ENCODE results near the gene SLC8A1. TPM values are rescaled to one million over a fixed set of nuclear protein-coding genes. Genes with fewer than 3 reads are reported as not detected.

SLC8A1 gene
- total and polyA plus RNA-seq, 12 donors, result 0.54 to 128 (median 18.5) TPM

- H3K9me3 ChIP-seq (replicated peaks in 1 of 3), result no peaks in the 10 kb centered on the region
- WGBS, 4 donors, result 84 to 95% (median 94%) methylated on average over 1 of the region's 1 CpG
- peaks cover 11 to 12% of the 10 kb centered on the region in 2 donors for H3K4me1 ChIP-seq (replicated peaks in 1 of 2)
- TF ChIP-seq CTCF (IDR thresholded peaks at IDR 0.05) (no peak), POLR2A (IDR thresholded peaks at IDR 0.05) (no peak)
- no peaks in the 10 kb centered on the region for H3K27me3 ChIP-seq
- H3K4me3 ChIP-seq, result no peak overlapping the region
- DNase-seq, result no peak
- no peak overlapping the region for H3K27ac ChIP-seq
- H3K36me3 ChIP-seq (replicated peaks in 1 of 2), result no peaks in the 10 kb centered on the region
- intact Hi-C loops (cut with DNase I), result no loop called here
Measured at GRCh38 chr2:40329739-40330030, 122.2 kb downstream of the SLC8A1 start.

GRCh38 chr2:40325116-40325515 is 126.8 kb downstream of the SLC8A1 start:
- intact Hi-C loops (cut with DNase I), result no loop called here
- H3K4me1 ChIP-seq (replicated peaks in 1 of 2), result no peaks in the 10 kb centered on the region
- no peak overlapping the region for H3K4me3 ChIP-seq
- H3K27ac ChIP-seq, result no peak overlapping the region
- no peaks in the 10 kb centered on the region for H3K9me3 ChIP-seq (replicated peaks in 1 of 3)
- no peaks in the 10 kb centered on the region for H3K36me3 ChIP-seq (replicated peaks in 1 of 2)
- H3K27me3 ChIP-seq, result no peaks in the 10 kb centered on the region
- TF ChIP-seq POLR2A (IDR thresholded peaks at IDR 0.05) (no peak), CTCF (IDR thresholded peaks at IDR 0.05) (no peak)
- DNase-seq, result no peak

- 87 to 97% (median 96%) methylated on average over 1 of the region's 1 CpG for WGBS, 4 donors
- Histone ChIP-seq H3K27me3 (no peaks in the 10 kb centered on the region), H3K27ac (no peak overlapping the region), H3K4me1 (replicated peaks in 1 of 2) (no peaks in the 10 kb centered on the region), H3K9me3 (replicated peaks in 1 of 3) (no peaks in the 10 kb centered on the region), H3K36me3 (replicated peaks in 1 of 2) (no peaks in the 10 kb centered on the region), H3K4me3 (no peak overlapping the region)
- intact Hi-C loops (cut with DNase I), result no loop called here
- DNase-seq, result no peak
- TF ChIP-seq CTCF (IDR thresholded peaks at IDR 0.05), result no peak
- TF ChIP-seq POLR2A (IDR thresholded peaks at IDR 0.05), result no peak
Measured at GRCh38 chr2:40324656-40325055, 127.2 kb downstream of the SLC8A1 start.

GRCh38 chr2:40321822-40322221 is 130.1 kb downstream of the SLC8A1 start:
- 90 to 96% (median 94%) methylated on average over 2 of the region's 2 CpGs for WGBS, 4 donors
- no peaks in the 10 kb centered on the region for H3K27me3 ChIP-seq
- no peak for DNase-seq
- TF ChIP-seq POLR2A (IDR thresholded peaks at IDR 0.05), result no peak
- no peak for TF ChIP-seq CTCF (IDR thresholded peaks at IDR 0.05)
- H3K4me3 ChIP-seq, result no peak overlapping the region
- H3K27ac ChIP-seq, result no peak overlapping the region
- intact Hi-C loops (cut with DNase I), result no loop called here
- H3K4me1 ChIP-seq (replicated peaks in 1 of 2), result peaks cover 10% of the 10 kb centered on the region in 2 donors
- no peaks in the 10 kb centered on the region for H3K9me3 ChIP-seq (replicated peaks in 1 of 3)
- H3K36me3 ChIP-seq (replicated peaks in 1 of 2), result no peaks in the 10 kb centered on the region

All from adrenal gland (tissue), 12 donors.